K562 (cell line): ENCODE results near the gene EZH1. TPM values are rescaled to one million over a fixed set of nuclear protein-coding genes. Genes with fewer than 3 reads are reported as not detected.
A peak's percentile ranks its signal among the peaks of the same experiment; 100 is the strongest.

Experiments used
- ATAC-seq: fragments of 200-7000 bp; cut with Tn5 transposase; 3 replicates; pipeline ENCODE4 v1.9.1; 2020; ENCODE audit warnings: moderate library complexity
- BruUV-seq: library from RNA; stranded (reverse); fragments of 400-500 nt; replicated peaks from 2 replicates; lab custom pipeline; 2021; lab: Mats Ljungman, UMichigan
- CTCF ChIA-PET: fragments of 300-600 bp; formaldehyde crosslinking; extraction: SDS; loops from one replicate; lab custom pipeline; 2021; ENCODE audit warnings: low intra/inter-chr PET ratio; lab: Yijun Ruan, JAX
- POLR2A ChIA-PET: fragments of 300-600, 350-650 bp; sonication (Branson Sonifier 250); formaldehyde crosslinking; extraction: SDS; loops from one replicate; lab custom pipeline; 2021; ENCODE audit warnings: antibody characterized with exemption, inconsistent platforms; lab: Yijun Ruan, JAX
- DNase-seq, 4 experiments: peaks; one replicate each; pipeline versions ENCODE4 v3.0.0 to v3.0.0-alpha.2; 2011 to 2018; ENCODE audit warnings: low spot score in 3 of 4, mixed read lengths in 3 of 4; ENCODE audit errors: extremely low read depth in 1 of 4
- FAIRE-seq: peaks from 2 replicates; lab custom pipeline; 2011; peaks lifted over from hg19 to GRCh38; lab: Jason Lieb, UNC
- H2AFZ ChIP-seq: 2 replicates; pipeline ENCODE4 v1.6.0; 2011; ENCODE audit warnings: low read depth, low read length, control low read depth, inconsistent platforms
- H3K27ac ChIP-seq: fragments of 200-600 bp; 3 replicates; pipeline ENCODE4 v1.8.0; 2011; ENCODE audit warnings: low read depth, mild to moderate bottlenecking, control low read depth, inconsistent platforms, low read length, moderate library complexity, mixed read lengths; ENCODE audit errors: extremely low read depth
- H3K27me3 ChIP-seq, 2 experiments: fragments of 300-600 bp in 1 of 2; 2 replicates in 1 of 2; 3 replicates in 1 of 2; pipeline versions ENCODE4 v1.6.0 to v1.8.0; 2011; ENCODE audit warnings: inconsistent platforms in 2 of 2, low read length in 2 of 2, mild to moderate bottlenecking in 1 of 2, mixed read lengths in 1 of 2, moderate library complexity in 1 of 2; ENCODE audit not compliant: control insufficient read depth in 2 of 2, insufficient read depth in 2 of 2
- H3K36me3 ChIP-seq: fragments of 300-600 bp; 3 replicates; pipeline ENCODE4 v1.8.0; 2011; ENCODE audit warnings: mild to moderate bottlenecking, low read length, inconsistent platforms; ENCODE audit not compliant: control insufficient read depth, insufficient read depth
- H3K4me1 ChIP-seq, 2 experiments: fragments of 200-600 bp in 1 of 2; replicated peaks in 1 of 2; 2 replicates in 1 of 2; 3 replicates in 1 of 2; pipeline versions ENCODE4 v1.5.1 to v1.8.0; 2011; ENCODE audit warnings: inconsistent platforms in 2 of 2, low read length in 2 of 2, mild to moderate bottlenecking in 1 of 2, mixed read lengths in 1 of 2, moderate library complexity in 1 of 2; ENCODE audit not compliant: control insufficient read depth in 2 of 2, insufficient read depth in 2 of 2
- H3K4me2 ChIP-seq: 2 replicates; pipeline ENCODE4 v1.6.1; 2011; ENCODE audit warnings: low read length, control low read depth, inconsistent platforms, mixed read lengths; ENCODE audit not compliant: insufficient read depth
- H3K4me3 ChIP-seq: fragments of 200-600 bp; sonication (generic), shearing (Covaris generic); 2 replicates; pipeline ENCODE4 v1.5.1; 2016; ENCODE audit warnings: control low read depth, inconsistent platforms
- H3K79me2 ChIP-seq: fragments of 200-600 bp; 3 replicates; pipeline ENCODE4 v1.8.0; 2011; ENCODE audit warnings: low read length, inconsistent platforms; ENCODE audit not compliant: control insufficient read depth, insufficient read depth
- H3K9ac ChIP-seq, 2 experiments: 2 replicates each; pipeline versions ENCODE4 v1.6.0 to v1.6.1; 2011; ENCODE audit warnings: low read depth in 2 of 2, low read length in 2 of 2, control low read depth in 1 of 2, inconsistent platforms in 1 of 2, mild to moderate bottlenecking in 1 of 2, mixed read lengths in 1 of 2; ENCODE audit not compliant: insufficient read depth in 1 of 2
- H3K9me1 ChIP-seq: one replicate; pipeline ENCODE4 v1.6.0; 2011; ENCODE audit warnings: inconsistent platforms, mild to moderate bottlenecking, low read length, moderate library complexity; ENCODE audit not compliant: control insufficient read depth, insufficient read depth
- H3K9me3 ChIP-seq: replicated peaks from 2 replicates; pipeline ENCODE4 v1.5.1; 2011; ENCODE audit warnings: low read depth, low read length, inconsistent platforms; ENCODE audit not compliant: control insufficient read depth, insufficient read depth
- H4K20me1 ChIP-seq: replicated peaks from 2 replicates; pipeline ENCODE4 v1.6.1; 2011; ENCODE audit warnings: low read length, inconsistent platforms, mixed read lengths; ENCODE audit not compliant: control insufficient read depth, insufficient read depth
- ELK1 ChIP-seq: sonication (generic); formaldehyde crosslinking; IDR thresholded peaks from 2 replicates; pipeline ENCODE4 v1.8.1; 2022; ENCODE audit warnings: missing genetic modification reagents
- KDM1A ChIP-seq, 2 experiments: fragments of 450-650 bp; IDR thresholded peaks; 2 replicates each; pipeline ENCODE4 v1.6.1; 2016; ENCODE audit warnings: mild to moderate bottlenecking in 2 of 2
- MED1 ChIP-seq: sonication (generic); formaldehyde crosslinking; IDR thresholded peaks from 2 replicates; pipeline ENCODE4 v1.8.1; 2023; ENCODE audit warnings: missing genetic modification reagents, borderline replicate concordance
- MEF2D ChIP-seq: conservative IDR thresholded peaks from 2 replicates; pipeline ENCODE4 v1.6.1; 2016; ENCODE audit warnings: low read depth, missing genetic modification characterization, missing compliant biosample characterization
- NRF1 ChIP-seq, 2 experiments: fragments of 450-650 bp; IDR thresholded peaks in 1 of 2; conservative IDR thresholded peaks in 1 of 2; 2 replicates each; pipeline ENCODE4 v1.6.1; 2014; ENCODE audit warnings: mild to moderate bottlenecking in 2 of 2
- POLR2AphosphoS5 ChIP-seq: IDR thresholded peaks from 2 replicates; pipeline ENCODE4 v1.6.1; 2011; ENCODE audit warnings: mild to moderate bottlenecking, low read depth, low read length, moderate library complexity; ENCODE audit not compliant: control insufficient read depth, insufficient read depth
- POLR2B ChIP-seq: fragments of 450-650 bp; IDR thresholded peaks from 2 replicates; pipeline ENCODE4 v1.6.1; 2018; ENCODE audit warnings: low read depth; ENCODE audit not compliant: partially characterized antibody
- RBFOX2 ChIP-seq: fragments of 200-400 bp; formaldehyde crosslinking; IDR thresholded peaks from 2 replicates; pipeline ENCODE4 v1.6.1; 2017; ENCODE audit warnings: low read depth, mild to moderate bottlenecking, low read length, moderate library complexity
- SAP30 ChIP-seq: fragments of 200-600 bp; sonication (generic); IDR thresholded peaks from 2 replicates; pipeline ENCODE4 v1.6.1; 2012; ENCODE audit warnings: borderline replicate concordance, low read depth, mild to moderate bottlenecking, moderate library complexity, low read length, control low read depth, inconsistent platforms; ENCODE audit not compliant: insufficient read depth, poor library complexity, severe bottlenecking
- TOE1 ChIP-seq, 2 experiments: fragments of 450-650 bp in 1 of 2; sonication (generic) in 1 of 2; formaldehyde crosslinking in 1 of 2; IDR thresholded peaks; 2 replicates each; pipeline versions ENCODE4 v1.7.1 to v1.8.0; 2016 to 2022; ENCODE audit warnings: borderline replicate concordance in 2 of 2, mild to moderate bottlenecking in 2 of 2, antibody characterized with exemption in 1 of 2, inconsistent platforms in 1 of 2, low read depth in 1 of 2, missing genetic modification reagents in 1 of 2, moderate library complexity in 1 of 2
- ZBTB33 ChIP-seq: sonication (generic); formaldehyde crosslinking; IDR thresholded peaks from 2 replicates; pipeline ENCODE4 v1.8.1; 2023; ENCODE audit warnings: mild to moderate bottlenecking, missing genetic modification reagents
- ZFP91 ChIP-seq: sonication (generic); formaldehyde crosslinking; IDR thresholded peaks from 2 replicates; pipeline ENCODE4 v1.8.0; 2022; ENCODE audit warnings: mild to moderate bottlenecking, missing genetic modification reagents
- ZKSCAN3 ChIP-seq: fragments of 250-450 bp; sonication (Bioruptor Pico); IDR thresholded peaks from 2 replicates; pipeline ENCODE4 v1.4.0; 2020
- WGBS: fragments of 100-300 bp; shearing (Covaris generic); methylation state at CpG from one replicate; pipeline ENCODE4 v1.1.6; 2016; ENCODE audit warnings: low coverage, mixed read lengths; ENCODE audit not compliant: insufficient coverage; ENCODE audit errors: missing lambda C conversion rate; 5-methylcytosine and 5-hydroxymethylcytosine counted together
- in situ Hi-C: fragments of 300-500 bp; cut with MboI; formaldehyde crosslinking; loops from 4 replicates; pipeline ENCODE4 v1.15.0; 2018; ENCODE audit warnings: inconsistent platforms, mixed read lengths
- intact Hi-C: fragments of 100-400 bp; cut with micrococcal nuclease; formaldehyde crosslinking; loops from 2 replicates; pipeline ENCODE4 v1.14.2; 2022
- polyA plus RNA-seq, 8 experiments: library from polyadenylated mRNA; depleted of rRNA in 4 of 8; stranded (reverse) in 5 of 8; unstranded in 3 of 8; fragments of >200 nt; fragmentation: Nextera tagmentation in 2 of 8; fragmentation: Illumina TruSeq in 1 of 8; extraction: Ambion mirVana in 2 of 8; extraction: Trizol in 1 of 8; gene quantifications; 2 replicates each; pipeline versions ENCODE4 v1.2.1 to v1.2.3, GENCODE V29; 2011 to 2014; ENCODE audit warnings: inconsistent platforms in 1 of 8, missing spikeins in 1 of 8
- total RNA-seq, 7 experiments: library from RNA; depleted of rRNA in 6 of 7; stranded (reverse); fragments of >200 nt in 6 of 7; fragmentation: Illumina TruSeq in 2 of 7; extraction: Trizol in 2 of 7; gene quantifications; 2 replicates each; pipeline versions ENCODE4 v1.2.1 to v1.2.3, GENCODE V29; 2011 to 2021; ENCODE audit warnings: low replicate concordance in 1 of 7

The EZH1 gene
- total and polyA plus RNA-seq, 9 of the 15 experiments (the other 6 are each of a cell fraction or from before 2014, with no cell fraction given): 8.6 to 40.8 (median 22.9) TPM

- Histone ChIP-seq H3K4me3 (no peak overlapping the region), H3K4me1 (peaks cover 22 to 74% of the 10 kb centered on the region in 2 experiments), H3K9ac (0 out of 4 replicates have a peak overlapping the region, but pooled peaks of 1 of the 2 experiments have one; percentile 29), H4K20me1 (no peaks in the 10 kb centered on the region), H3K27me3 (no peaks in the 10 kb centered on the region), H3K9me3 (no peaks in the 10 kb centered on the region), H2AFZ (no peak overlapping the region), H3K4me2 (no peak overlapping the region), H3K79me2 (peaks cover 5% of the 10 kb centered on the region; the same call in 2 of the 3 replicates), H3K27ac (no peak overlapping the region), H3K9me1 (no peaks in the 10 kb centered on the region), H3K36me3 (no peaks in the 10 kb centered on the region)
- FAIRE-seq (no peak), ATAC-seq (no peak), DNase-seq (no peak)
- 63% methylated on average over 15 of the region's 34 CpGs for WGBS
- TF ChIP-seq POLR2B (no peak), RBFOX2 (0 out of 2 replicates have a peak, but pooled peaks have one; percentile 19), NRF1 (conservative IDR thresholded peaks at IDR 0.05 in 1 of 2, IDR thresholded peaks at IDR 0.05 in 1 of 2) (peak in 1 of 2 experiments; percentile 9; a peak in 1 of 4 replicates), POLR2AphosphoS5 (no peak), SAP30 (no peak), ZFP91 (no peak), ZBTB33 (peak; percentile 40; the same call in 1 of the 2 replicates), ELK1 (CRISPR knock-in tag) (no peak), ZKSCAN3 (CRISPR knock-in tag) (no peak), KDM1A (IDR thresholded peaks at IDR 0.05) (no peak), MEF2D (no peak), TOE1 (IDR thresholded peaks at IDR 0.05; ENCODE audit: borderline replicate concordance) (no peak), TOE1 (CRISPR knock-in tag; IDR thresholded peaks at IDR 0.05; ENCODE audit: borderline replicate concordance, low read depth) (no peak), MED1 (CRISPR knock-in tag) (no peak)
- in situ Hi-C loops (no loop called here), intact Hi-C loops (no loop called here)
- CTCF ChIA-PET: no interaction called here
- POLR2A ChIA-PET: interaction anchor here (1.0 kb wide), 3 partner anchors 9 to 90 kb away, joined by 4 to 5 read pairs (median 4); partner anchors contain the start of gene VPS25
- no TSS peak for BruUV-seq
Observed at GRCh38 chr17:42682722-42683403, 62.0 kb downstream of the EZH1 start.
